Nephron (organoid): Measurements from ENCODE around the gene ETS1.

ENCODE experiments used
- H3K27ac Mint-ChIP-seq, 3 experiments: 2 replicates each; pipeline ENCODE4 v1.8.0; 2020; ENCODE audit warnings: mixed read lengths in 3 of 3, mild to moderate bottlenecking in 2 of 3, moderate library complexity in 1 of 3
- H3K27me3 Mint-ChIP-seq: 2 replicates; pipeline ENCODE4 v1.8.0; 2021; ENCODE audit warnings: low read depth, mild to moderate bottlenecking, moderate library complexity, mixed read lengths
- H3K36me3 Mint-ChIP-seq: 2 replicates; pipeline ENCODE4 v1.8.0; 2020; ENCODE audit warnings: low read depth, mixed read lengths
- H3K4me1 Mint-ChIP-seq: 2 replicates; pipeline ENCODE4 v1.8.0; 2020; ENCODE audit warnings: mixed read lengths
- H3K4me3 Mint-ChIP-seq, 3 experiments: 2 replicates each; pipeline ENCODE4 v1.8.0; 2020; ENCODE audit warnings: mild to moderate bottlenecking in 3 of 3, mixed read lengths in 3 of 3, moderate library complexity in 2 of 3
- H3K9me3 Mint-ChIP-seq: 2 replicates; pipeline ENCODE4 v1.8.0; 2020; ENCODE audit warnings: mixed read lengths
- TF ChIP-seq, protein P1 (sequence below), 3 experiments: fragments of 200-600 bp; sonication (generic); IDR thresholded peaks; one replicate each; pipeline ENCODE4 v1.5.0; 2021; ENCODE audit warnings: antibody characterized with exemption in 3 of 3; ENCODE audit not compliant: unreplicated experiment in 3 of 3

Gene ETS1

DNA sequence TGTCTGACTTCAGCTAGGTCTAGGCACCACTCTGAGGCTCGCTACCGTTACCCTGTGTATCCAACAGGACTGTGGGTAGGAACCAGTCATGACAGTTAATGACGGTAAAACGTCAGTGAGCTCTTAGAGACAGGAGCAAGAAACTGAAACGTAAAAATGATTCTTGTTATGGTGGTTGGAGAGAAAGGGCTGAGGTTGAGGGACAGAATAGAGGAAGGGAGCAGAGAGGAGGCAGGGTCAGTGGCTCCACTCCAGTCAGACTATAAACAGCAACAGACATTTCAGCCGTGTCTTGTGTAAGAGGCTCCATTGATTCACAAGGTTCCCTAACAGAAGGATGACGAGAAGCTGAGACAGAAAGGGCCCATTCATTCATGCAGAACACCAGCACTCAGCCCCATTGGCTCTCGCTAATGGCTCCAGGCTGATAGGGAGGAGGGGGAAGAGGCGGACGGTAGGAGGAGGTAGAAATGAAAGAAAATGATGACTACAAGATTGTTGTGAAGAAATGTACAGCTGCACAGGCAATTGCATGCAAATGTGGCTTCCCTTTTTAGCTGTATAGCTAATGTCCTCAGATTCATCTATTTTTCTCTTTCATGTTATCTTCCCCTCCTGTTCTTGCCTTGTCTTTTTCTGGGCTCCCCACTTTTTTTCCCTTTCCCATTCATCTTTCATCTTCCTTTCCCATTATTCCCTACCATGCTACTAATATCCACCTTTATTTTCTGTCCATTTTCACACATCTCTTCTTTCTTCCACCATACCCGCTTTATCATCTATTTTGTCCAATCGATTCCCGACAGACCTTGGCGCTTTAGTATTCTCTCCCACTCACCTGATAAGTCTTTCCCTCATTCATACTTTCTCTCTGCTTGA, 34.3 kb downstream of the ETS1 start:
- peak overlapping the region; percentile 84 to 90 (median 87) for H3K27ac Mint-ChIP-seq
- peaks cover 5% of the 10 kb centered on the region for H3K36me3 Mint-ChIP-seq
- peaks cover 55% of the 10 kb centered on the region for H3K4me1 Mint-ChIP-seq
- TF ChIP-seq, protein P1, sequence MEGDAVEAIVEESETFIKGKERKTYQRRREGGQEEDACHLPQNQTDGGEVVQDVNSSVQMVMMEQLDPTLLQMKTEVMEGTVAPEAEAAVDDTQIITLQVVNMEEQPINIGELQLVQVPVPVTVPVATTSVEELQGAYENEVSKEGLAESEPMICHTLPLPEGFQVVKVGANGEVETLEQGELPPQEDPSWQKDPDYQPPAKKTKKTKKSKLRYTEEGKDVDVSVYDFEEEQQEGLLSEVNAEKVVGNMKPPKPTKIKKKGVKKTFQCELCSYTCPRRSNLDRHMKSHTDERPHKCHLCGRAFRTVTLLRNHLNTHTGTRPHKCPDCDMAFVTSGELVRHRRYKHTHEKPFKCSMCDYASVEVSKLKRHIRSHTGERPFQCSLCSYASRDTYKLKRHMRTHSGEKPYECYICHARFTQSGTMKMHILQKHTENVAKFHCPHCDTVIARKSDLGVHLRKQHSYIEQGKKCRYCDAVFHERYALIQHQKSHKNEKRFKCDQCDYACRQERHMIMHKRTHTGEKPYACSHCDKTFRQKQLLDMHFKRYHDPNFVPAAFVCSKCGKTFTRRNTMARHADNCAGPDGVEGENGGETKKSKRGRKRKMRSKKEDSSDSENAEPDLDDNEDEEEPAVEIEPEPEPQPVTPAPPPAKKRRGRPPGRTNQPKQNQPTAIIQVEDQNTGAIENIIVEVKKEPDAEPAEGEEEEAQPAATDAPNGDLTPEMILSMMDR (IDR thresholded peaks at IDR 0.05; ENCODE audit: unreplicated experiment in 3 of 3), result no peak
- H3K4me3 Mint-ChIP-seq, result peak overlapping the region in 2 of 3 experiments; percentile 14 to 41
- H3K9me3 Mint-ChIP-seq, result no peaks in the 10 kb centered on the region
- peaks cover 20% of the 10 kb centered on the region for H3K27me3 Mint-ChIP-seq

DNA sequence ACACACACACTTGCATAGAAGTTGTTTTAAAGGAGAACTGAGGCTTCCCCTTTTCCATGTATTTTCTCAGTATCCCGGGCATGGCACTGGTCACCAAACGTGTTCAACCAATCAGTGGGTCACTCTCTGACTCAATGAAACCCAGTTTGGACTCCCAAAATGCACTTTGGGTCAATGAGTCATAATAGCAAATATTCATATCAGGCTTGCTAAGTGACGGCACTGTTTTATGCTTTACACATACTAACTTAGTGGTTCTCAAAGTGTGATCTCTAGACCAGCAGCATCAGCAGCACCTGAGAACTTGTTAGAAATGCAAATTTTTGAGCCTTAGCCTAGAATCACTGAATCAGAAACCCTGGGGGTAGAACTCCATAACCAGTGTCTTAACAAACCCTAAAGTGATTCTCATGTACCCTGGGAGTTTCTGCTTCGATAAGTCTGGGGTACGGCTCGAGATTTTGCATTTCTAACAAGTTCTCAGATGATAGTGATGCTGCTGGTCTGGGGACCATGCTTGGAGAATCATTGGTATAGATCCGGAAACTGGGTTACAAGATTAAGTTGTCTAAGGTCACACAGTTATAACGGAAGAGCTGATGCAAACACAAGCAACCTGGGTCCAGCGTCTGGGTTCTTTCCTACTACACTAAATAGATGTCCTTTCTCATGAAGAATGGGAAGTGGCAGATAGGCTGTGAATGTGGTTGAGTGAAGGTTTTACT, 35.6 kb downstream of the ETS1 start:
- Mint-ChIP-seq H3K27ac (peak overlapping the region; percentile 67 to 84 (median 75)), H3K4me1 (peaks cover 67% of the 10 kb centered on the region), H3K9me3 (no peaks in the 10 kb centered on the region), H3K27me3 (peaks cover 30% of the 10 kb centered on the region), H3K4me3 (peak overlapping the region in 1 of 3 experiments; percentile 59), H3K36me3 (peaks cover 5% of the 10 kb centered on the region)
- TF ChIP-seq, protein P1 (IDR thresholded peaks at IDR 0.05; ENCODE audit: unreplicated experiment in 3 of 3), result no peak

DNA sequence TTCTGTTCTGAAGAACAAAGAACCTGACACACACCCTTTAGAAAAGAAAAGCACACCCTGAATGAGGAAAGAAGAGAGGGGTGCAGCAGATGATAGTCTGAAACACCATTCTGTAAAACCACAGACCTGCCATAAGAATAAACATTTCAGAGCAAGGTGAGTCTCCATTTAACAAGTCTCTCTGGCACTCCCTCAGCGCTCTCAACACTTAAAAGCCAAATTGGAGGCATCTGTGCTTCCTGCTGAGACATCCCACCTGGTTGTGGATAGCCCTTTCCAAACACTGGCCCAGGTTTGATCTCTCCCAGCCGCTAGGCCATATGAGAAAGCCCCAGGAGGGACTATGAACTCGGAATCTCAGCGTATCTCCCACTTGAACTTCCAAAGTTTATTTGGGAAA, 36.3 kb downstream of the ETS1 start:
- TF ChIP-seq, protein P1 (IDR thresholded peaks at IDR 0.05; ENCODE audit: unreplicated experiment in 3 of 3), result no peak
- H3K27ac Mint-ChIP-seq, result peak overlapping the region; percentile 67 to 84 (median 75)
- no peaks in the 10 kb centered on the region for H3K9me3 Mint-ChIP-seq
- H3K4me3 Mint-ChIP-seq, result peak overlapping the region; percentile 16 to 59 (median 18)
- peaks cover 70% of the 10 kb centered on the region for H3K4me1 Mint-ChIP-seq
- peaks cover 5% of the 10 kb centered on the region for H3K36me3 Mint-ChIP-seq
- peaks cover 30% of the 10 kb centered on the region for H3K27me3 Mint-ChIP-seq

DNA sequence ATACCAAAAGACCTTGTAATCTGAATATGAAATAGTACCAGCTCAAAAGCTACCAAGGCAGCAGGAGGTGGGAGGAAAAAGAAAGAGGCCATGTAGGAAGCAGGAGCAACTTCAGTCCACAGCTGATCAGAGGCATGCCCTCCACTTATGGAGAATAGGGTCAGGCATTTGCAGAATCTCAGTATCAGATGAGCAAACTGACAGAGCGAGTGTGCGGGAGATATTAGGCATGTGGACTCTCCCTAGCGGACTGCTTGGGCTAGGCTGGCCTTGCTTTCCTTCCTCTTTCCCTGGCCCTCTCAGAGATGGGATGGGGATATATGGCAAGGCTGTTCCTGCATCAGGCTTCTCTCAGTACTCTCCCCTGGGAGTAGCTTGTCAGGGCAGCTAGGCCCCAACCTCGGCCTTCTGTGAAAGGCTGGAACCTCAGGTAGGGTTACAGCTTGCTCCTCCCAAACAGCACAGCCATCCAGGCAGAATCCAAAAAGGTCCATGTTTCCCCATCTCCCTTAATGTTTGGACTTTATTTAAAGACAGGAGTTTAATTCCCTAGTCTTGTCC, 37.0 kb downstream of the ETS1 start:
- peak overlapping the region; percentile 5 to 81 (median 66) for H3K4me3 Mint-ChIP-seq
- peaks cover 30% of the 10 kb centered on the region for H3K27me3 Mint-ChIP-seq
- TF ChIP-seq, protein P1 (IDR thresholded peaks at IDR 0.05; ENCODE audit: unreplicated experiment in 3 of 3), result no peak
- H3K9me3 Mint-ChIP-seq, result no peaks in the 10 kb centered on the region
- H3K4me1 Mint-ChIP-seq, result peaks cover 70% of the 10 kb centered on the region
- H3K27ac Mint-ChIP-seq, result peak overlapping the region; percentile 67 to 84 (median 75)
- peaks cover 5% of the 10 kb centered on the region for H3K36me3 Mint-ChIP-seq

DNA sequence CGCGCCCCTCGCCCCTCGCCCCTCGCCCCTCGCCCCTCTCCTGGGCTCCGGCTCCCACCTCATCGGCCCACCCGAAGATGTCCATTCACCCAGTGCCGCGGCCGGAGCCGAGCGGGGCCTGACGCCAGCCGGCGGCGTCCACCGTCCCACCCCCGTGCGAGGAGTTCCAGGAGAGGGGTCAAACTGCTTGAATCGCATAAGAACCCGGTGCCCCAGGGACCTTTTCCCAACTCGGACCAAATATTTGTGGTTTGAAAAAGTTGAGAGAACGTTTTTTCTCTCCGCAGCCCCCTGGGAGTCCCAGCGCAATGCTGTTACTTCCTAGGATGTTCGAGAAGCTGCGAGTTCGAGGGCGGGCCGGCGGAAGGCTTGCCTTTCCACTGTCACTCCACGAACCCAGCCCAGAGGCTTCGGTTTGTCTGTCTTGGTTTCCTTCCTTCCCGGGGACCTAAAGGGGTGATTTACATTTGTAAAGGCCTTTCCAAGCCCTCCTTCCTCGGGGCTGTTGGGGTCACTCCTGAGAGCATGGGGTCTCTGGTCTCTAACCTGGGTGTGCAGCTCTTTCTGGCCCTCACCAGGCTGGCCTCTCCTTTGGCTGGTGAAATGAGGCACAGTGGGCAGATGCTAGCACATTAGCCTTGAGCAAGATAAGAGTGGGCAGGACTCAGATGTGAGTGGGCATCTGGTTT, 38.0 kb downstream of the ETS1 start:
- H3K36me3 Mint-ChIP-seq, result peaks cover 5% of the 10 kb centered on the region
- H3K27me3 Mint-ChIP-seq, result peaks cover 30% of the 10 kb centered on the region
- peaks cover 72% of the 10 kb centered on the region for H3K4me1 Mint-ChIP-seq
- no peaks in the 10 kb centered on the region for H3K9me3 Mint-ChIP-seq
- peak overlapping the region; percentile 74 to 81 (median 79) for H3K4me3 Mint-ChIP-seq
- TF ChIP-seq, protein P1 (IDR thresholded peaks at IDR 0.05; ENCODE audit: unreplicated experiment in 3 of 3), result peak in 1 of 3 experiments; percentile 4
- H3K27ac Mint-ChIP-seq, result peak overlapping the region; percentile 39 to 75 (median 67)
